K562 (cell line): ENCODE measurements around the gene PODXL. TPM values are rescaled to one million over a fixed set of nuclear protein-coding genes. Genes with fewer than 3 reads are reported as not detected.

Experiments
- CC2D1A ChIP-seq: fragments of 450-650 bp; IDR thresholded peaks from 2 replicates; pipeline ENCODE4 v1.6.1; 2017; ENCODE audit warnings: mild to moderate bottlenecking
- ELF1 ChIP-seq: fragments of 200-800 bp; sonication (Bioruptor generic); IDR thresholded peaks from 2 replicates; pipeline ENCODE4 v1.6.1; 2016; ENCODE audit warnings: missing genetic modification characterization, missing compliant biosample characterization
- KLF13 ChIP-seq: fragments of 450-650 bp; IDR thresholded peaks from 2 replicates; pipeline ENCODE4 v1.6.1; 2016; ENCODE audit warnings: missing genetic modification characterization, low read depth, mild to moderate bottlenecking, missing compliant biosample characterization, moderate library complexity, borderline replicate concordance
- NFIC ChIP-seq: fragments of 450-650 bp; IDR thresholded peaks from 2 replicates; pipeline ENCODE4 v1.6.1; 2017; ENCODE audit warnings: mild to moderate bottlenecking, inconsistent platforms
- NR2C1 ChIP-seq, 2 experiments: fragments of 450-650 bp; IDR thresholded peaks; 2 replicates each; pipeline ENCODE4 v1.6.1; 2017; ENCODE audit warnings: mild to moderate bottlenecking in 2 of 2, antibody characterized with exemption in 1 of 2, inconsistent platforms in 1 of 2, missing compliant biosample characterization in 1 of 2, missing genetic modification characterization in 1 of 2
- SRSF1 ChIP-seq: fragments of 200-400 bp; formaldehyde crosslinking; IDR thresholded peaks from 2 replicates; pipeline ENCODE4 v1.6.1; 2017; ENCODE audit warnings: mild to moderate bottlenecking, low read depth, low read length, moderate library complexity
- TBP ChIP-seq: optimal IDR thresholded peaks from 2 replicates; pipeline ENCODE3; 2011; ENCODE audit warnings: low read depth, low read length, improper control_type of control experiment
- ZBTB8A ChIP-seq: fragments of 450-650 bp; IDR thresholded peaks from 2 replicates; pipeline ENCODE4 v1.6.1; 2018; ENCODE audit warnings: mild to moderate bottlenecking, moderate library complexity; ENCODE audit not compliant: partially characterized antibody
- ZFP1 ChIP-seq: fragments of 450-650 bp; formaldehyde crosslinking; IDR thresholded peaks from 2 replicates; pipeline ENCODE4 v1.4.0; 2020; ENCODE audit warnings: mild to moderate bottlenecking, mixed read lengths
- ZKSCAN8 ChIP-seq: fragments of 200-800 bp; sonication (Bioruptor generic); IDR thresholded peaks from 2 replicates; pipeline ENCODE4 v1.6.1; 2016; ENCODE audit warnings: missing genetic modification characterization, missing compliant biosample characterization
- ZNF174 ChIP-seq: fragments of 250-450 bp; sonication (Bioruptor Pico); IDR thresholded peaks from 2 replicates; pipeline ENCODE4 v1.4.0; 2020; ENCODE audit warnings: mild to moderate bottlenecking
- ZNF41 ChIP-seq: fragments of 250-450 bp; sonication (Bioruptor Pico); conservative IDR thresholded peaks from 2 replicates; pipeline ENCODE4 v1.4.0; 2020; ENCODE audit warnings: mild to moderate bottlenecking
- ZNF57 ChIP-seq: fragments of 450-650 bp; formaldehyde crosslinking; IDR thresholded peaks from 2 replicates; pipeline ENCODE4 v1.4.0; 2020; ENCODE audit warnings: mild to moderate bottlenecking, moderate library complexity
- ZNF589 ChIP-seq: fragments of 200-800 bp; sonication (Bioruptor generic); IDR thresholded peaks from 2 replicates; pipeline ENCODE4 v1.6.1; 2016; ENCODE audit warnings: low read depth, missing genetic modification characterization, missing compliant biosample characterization
- polyA plus RNA-seq, 8 experiments: library from polyadenylated mRNA; depleted of rRNA in 4 of 8; stranded (reverse) in 5 of 8; unstranded in 3 of 8; fragments of >200 nt; fragmentation: Nextera tagmentation in 2 of 8; fragmentation: Illumina TruSeq in 1 of 8; extraction: Ambion mirVana in 2 of 8; extraction: Trizol in 1 of 8; gene quantifications; 2 replicates each; pipeline versions ENCODE4 v1.2.1 to v1.2.3, GENCODE V29; 2011 to 2014; ENCODE audit warnings: inconsistent platforms in 1 of 8, missing spikeins in 1 of 8
- total RNA-seq, 7 experiments: library from RNA; depleted of rRNA in 6 of 7; stranded (reverse); fragments of >200 nt in 6 of 7; fragmentation: Illumina TruSeq in 2 of 7; extraction: Trizol in 2 of 7; gene quantifications; 2 replicates each; pipeline versions ENCODE4 v1.2.1 to v1.2.3, GENCODE V29; 2011 to 2021; ENCODE audit warnings: low replicate concordance in 1 of 7
- TF ChIP-seq, protein P1 (sequence below): fragments of 250-450 bp; sonication (Bioruptor Pico); IDR thresholded peaks from 2 replicates; pipeline ENCODE4 v1.4.0; 2020; ENCODE audit warnings: mild to moderate bottlenecking, moderate library complexity
- TF ChIP-seq, protein P2 (sequence below), 2 experiments: fragments of 150-350 bp in 1 of 2; IDR thresholded peaks; 2 replicates each; pipeline ENCODE4 v1.6.1; 2012 to 2016; ENCODE audit warnings: low read depth in 2 of 2, low read length in 2 of 2, mild to moderate bottlenecking in 1 of 2, moderate library complexity in 1 of 2
- TF ChIP-seq, protein P3 (sequence below): sonication (generic); formaldehyde crosslinking; IDR thresholded peaks from 2 replicates; pipeline ENCODE4 v1.8.0; 2022; ENCODE audit warnings: missing genetic modification reagents, mild to moderate bottlenecking, borderline replicate concordance

The PODXL gene
- total and polyA plus RNA-seq, 9 of the 15 experiments (the other 6 are each of a cell fraction or from before 2014, with no cell fraction given): 0.01 to 0.73 (median 0.07) TPM

DNA sequence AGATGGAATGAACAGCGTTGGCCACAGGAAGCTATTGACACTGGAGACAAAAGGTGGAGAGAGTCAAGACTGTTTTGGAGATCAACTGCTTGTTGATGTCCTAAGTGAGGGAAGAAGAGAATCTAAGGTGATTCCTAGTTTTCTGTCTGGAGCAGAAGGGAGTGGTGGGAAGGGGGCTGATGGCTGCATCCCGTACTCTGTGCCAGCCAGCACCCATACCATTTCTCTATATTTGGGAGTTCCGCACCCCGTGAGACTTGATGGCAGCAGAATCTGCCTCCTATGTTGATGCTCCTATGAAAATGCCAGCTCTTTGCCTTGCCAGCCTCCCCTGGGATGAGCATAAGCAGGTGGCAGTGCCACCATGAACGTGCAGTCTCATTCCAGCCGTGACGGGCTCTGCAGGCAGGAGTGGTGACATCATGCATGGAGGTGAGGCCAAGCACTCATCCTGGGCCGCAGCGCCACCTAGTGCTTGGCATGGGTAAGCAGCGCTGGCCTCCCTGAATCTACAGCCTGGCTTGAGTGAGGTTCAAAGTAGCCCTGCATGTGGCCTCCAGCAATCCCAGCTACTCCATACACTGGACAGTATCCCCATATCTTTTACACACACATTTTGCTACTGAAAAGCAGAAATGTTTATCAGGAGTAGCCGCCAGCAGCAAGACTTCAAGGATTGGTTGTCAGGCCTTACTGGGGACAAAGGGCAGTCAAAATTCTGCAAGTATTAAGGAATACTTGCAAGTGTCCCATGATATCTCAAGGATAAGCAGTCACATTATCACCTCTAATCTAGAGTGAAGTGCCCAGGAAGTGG, 43.0 kb downstream of the PODXL start (continued):
- TF ChIP-seq TBP (no peak), ZNF174 (CRISPR knock-in tag) (no peak), ZKSCAN8 (CRISPR knock-in tag) (no peak), NFIC (0 out of 2 replicates have a peak, but pooled peaks have one; percentile 12), ZNF41 (CRISPR knock-in tag) (no peak), ELF1 (no peak), ZNF589 (CRISPR knock-in tag) (no peak), SRSF1 (no peak), KLF13 (tag) (no peak; the same call in 1 of the 2 replicates), NR2C1 (IDR thresholded peaks at IDR 0.05) (no peak), NR2C1 (tag; IDR thresholded peaks at IDR 0.05) (no peak), ZNF57 (CRISPR knock-in tag) (no peak), CC2D1A (peak; percentile 65; the same call in 1 of the 2 replicates), ZBTB8A (no peak), ZFP1 (CRISPR knock-in tag) (no peak)
- TF ChIP-seq, protein P1, sequence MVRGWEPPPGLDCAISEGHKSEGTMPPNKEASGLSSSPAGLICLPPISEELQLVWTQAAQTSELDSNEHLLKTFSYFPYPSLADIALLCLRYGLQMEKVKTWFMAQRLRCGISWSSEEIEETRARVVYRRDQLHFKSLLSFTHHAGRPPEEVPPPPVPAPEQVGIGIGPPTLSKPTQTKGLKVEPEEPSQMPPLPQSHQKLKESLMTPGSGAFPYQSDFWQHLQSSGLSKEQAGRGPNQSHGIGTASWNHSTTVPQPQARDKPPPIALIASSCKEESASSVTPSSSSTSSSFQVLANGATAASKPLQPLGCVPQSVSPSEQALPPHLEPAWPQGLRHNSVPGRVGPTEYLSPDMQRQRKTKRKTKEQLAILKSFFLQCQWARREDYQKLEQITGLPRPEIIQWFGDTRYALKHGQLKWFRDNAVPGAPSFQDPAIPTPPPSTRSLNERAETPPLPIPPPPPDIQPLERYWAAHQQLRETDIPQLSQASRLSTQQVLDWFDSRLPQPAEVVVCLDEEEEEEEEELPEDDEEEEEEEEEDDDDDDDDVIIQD: no peak
- TF ChIP-seq, protein P2, sequence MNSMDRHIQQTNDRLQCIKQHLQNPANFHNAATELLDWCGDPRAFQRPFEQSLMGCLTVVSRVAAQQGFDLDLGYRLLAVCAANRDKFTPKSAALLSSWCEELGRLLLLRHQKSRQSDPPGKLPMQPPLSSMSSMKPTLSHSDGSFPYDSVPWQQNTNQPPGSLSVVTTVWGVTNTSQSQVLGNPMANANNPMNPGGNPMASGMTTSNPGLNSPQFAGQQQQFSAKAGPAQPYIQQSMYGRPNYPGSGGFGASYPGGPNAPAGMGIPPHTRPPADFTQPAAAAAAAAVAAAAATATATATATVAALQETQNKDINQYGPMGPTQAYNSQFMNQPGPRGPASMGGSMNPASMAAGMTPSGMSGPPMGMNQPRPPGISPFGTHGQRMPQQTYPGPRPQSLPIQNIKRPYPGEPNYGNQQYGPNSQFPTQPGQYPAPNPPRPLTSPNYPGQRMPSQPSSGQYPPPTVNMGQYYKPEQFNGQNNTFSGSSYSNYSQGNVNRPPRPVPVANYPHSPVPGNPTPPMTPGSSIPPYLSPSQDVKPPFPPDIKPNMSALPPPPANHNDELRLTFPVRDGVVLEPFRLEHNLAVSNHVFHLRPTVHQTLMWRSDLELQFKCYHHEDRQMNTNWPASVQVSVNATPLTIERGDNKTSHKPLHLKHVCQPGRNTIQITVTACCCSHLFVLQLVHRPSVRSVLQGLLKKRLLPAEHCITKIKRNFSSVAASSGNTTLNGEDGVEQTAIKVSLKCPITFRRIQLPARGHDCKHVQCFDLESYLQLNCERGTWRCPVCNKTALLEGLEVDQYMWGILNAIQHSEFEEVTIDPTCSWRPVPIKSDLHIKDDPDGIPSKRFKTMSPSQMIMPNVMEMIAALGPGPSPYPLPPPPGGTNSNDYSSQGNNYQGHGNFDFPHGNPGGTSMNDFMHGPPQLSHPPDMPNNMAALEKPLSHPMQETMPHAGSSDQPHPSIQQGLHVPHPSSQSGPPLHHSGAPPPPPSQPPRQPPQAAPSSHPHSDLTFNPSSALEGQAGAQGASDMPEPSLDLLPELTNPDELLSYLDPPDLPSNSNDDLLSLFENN (IDR thresholded peaks at IDR 0.05; ENCODE audit: low read depth in 2 of 2, low read length in 2 of 2): no peak
- TF ChIP-seq, protein P3, sequence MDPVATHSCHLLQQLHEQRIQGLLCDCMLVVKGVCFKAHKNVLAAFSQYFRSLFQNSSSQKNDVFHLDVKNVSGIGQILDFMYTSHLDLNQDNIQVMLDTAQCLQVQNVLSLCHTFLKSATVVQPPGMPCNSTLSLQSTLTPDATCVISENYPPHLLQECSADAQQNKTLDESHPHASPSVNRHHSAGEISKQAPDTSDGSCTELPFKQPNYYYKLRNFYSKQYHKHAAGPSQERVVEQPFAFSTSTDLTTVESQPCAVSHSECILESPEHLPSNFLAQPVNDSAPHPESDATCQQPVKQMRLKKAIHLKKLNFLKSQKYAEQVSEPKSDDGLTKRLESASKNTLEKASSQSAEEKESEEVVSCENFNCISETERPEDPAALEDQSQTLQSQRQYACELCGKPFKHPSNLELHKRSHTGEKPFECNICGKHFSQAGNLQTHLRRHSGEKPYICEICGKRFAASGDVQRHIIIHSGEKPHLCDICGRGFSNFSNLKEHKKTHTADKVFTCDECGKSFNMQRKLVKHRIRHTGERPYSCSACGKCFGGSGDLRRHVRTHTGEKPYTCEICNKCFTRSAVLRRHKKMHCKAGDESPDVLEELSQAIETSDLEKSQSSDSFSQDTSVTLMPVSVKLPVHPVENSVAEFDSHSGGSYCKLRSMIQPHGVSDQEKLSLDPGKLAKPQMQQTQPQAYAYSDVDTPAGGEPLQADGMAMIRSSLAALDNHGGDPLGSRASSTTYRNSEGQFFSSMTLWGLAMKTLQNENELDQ (CRISPR knock-in tag): no peak
